T-helper 17 cell (primary cell): ENCODE results near the gene CRELD1. TPM values are rescaled to one million over a fixed set of nuclear protein-coding genes. Genes with fewer than 3 reads are reported as not detected.

Source experiments
- ATAC-seq: fragments of 150-1000 bp; cut with Tn5 transposase; 2 replicates; pipeline ENCODE4 v1.10.0; 2021; ENCODE audit warnings: mild to moderate bottlenecking, moderate library complexity
- DNase-seq, 3 donors: peaks; one replicate each; pipeline versions ENCODE4 v3.0.0 to v3.0.0-alpha.2; 2020 to 2021
- H3K9me3 ChIP-seq: one replicate; pipeline ENCODE4 v1.7.0; 2013; ENCODE audit warnings: low read length, mild to moderate bottlenecking; ENCODE audit not compliant: control insufficient read depth, poor library complexity, severe bottlenecking
- H3K27ac Mint-ChIP-seq: one replicate; pipeline ENCODE4 v1.8.0; 2022; ENCODE audit warnings: mild to moderate bottlenecking, moderate library complexity, mixed read lengths
- H3K27me3 Mint-ChIP-seq: one replicate; pipeline ENCODE4 v1.8.0; 2022; ENCODE audit warnings: mixed read lengths
- H3K36me3 Mint-ChIP-seq: one replicate; pipeline ENCODE4 v1.8.0; 2022; ENCODE audit warnings: low read depth, mixed read lengths
- H3K4me1 Mint-ChIP-seq: one replicate; pipeline ENCODE4 v1.8.0; 2022; ENCODE audit warnings: mild to moderate bottlenecking, mixed read lengths
- H3K4me3 Mint-ChIP-seq: one replicate; pipeline ENCODE4 v1.8.0; 2022; ENCODE audit warnings: mild to moderate bottlenecking, moderate library complexity, mixed read lengths
- total RNA-seq, 4 donors: library from RNA in 2 of 4; stranded (reverse) in 2 of 4; gene quantifications; one replicate each; pipeline ENCODE4 v1.2.3 and lab custom pipeline; 2022 to 2026

Gene CRELD1
- total RNA-seq, 2 donors from 2014 or later, result 15.5 to 20.0 TPM

DNA sequence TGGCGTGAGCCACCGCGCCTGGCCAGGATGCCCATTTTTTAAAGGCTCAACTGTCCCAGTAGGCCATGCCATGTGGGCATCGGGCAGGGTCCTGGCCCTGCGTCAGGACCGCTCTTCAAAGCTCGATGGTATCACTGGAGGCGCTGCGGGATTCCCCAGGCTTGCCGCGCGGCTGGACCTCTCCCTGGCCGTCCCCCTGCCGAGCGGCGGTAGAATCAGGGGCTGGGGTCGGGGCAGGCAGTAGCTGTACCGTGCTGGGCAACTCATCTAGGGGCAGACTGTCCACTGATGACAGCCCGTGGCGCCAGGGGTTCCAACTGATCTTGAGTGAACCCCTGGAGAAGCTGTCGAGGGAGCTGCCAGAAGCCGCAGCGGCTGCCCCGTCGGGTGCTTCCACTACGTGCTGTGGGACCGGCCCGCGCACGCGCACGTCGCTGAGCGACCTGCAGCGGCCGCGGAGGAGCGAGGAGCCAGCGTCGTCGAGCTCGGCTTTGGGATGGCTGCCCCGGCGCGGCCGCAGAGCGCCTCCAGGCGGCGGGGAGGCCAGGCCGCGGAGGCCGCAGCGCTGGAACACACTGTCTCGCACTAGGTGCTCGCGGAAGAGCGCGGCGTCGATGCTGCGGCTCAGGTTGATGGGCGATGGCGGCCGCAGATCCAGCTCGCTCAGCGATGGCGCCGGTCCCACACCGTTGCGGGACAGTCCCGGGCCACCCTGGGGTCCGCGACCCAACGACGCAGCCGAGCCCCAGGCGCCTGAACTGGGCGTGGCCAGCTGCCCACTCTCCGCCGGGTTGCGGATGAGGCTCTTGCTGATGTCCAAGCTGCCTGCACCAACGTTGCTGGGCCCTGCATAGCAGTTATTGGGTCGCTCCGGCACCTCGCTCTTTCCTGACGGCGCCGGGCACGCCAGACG is 12.7 kb downstream of the CRELD1 start:
- H3K27ac Mint-ChIP-seq, result peak overlapping the region; percentile 76
- peak; percentile 93 for ATAC-seq
- H3K4me1 Mint-ChIP-seq, result peaks cover 6% of the 10 kb centered on the region
- H3K27me3 Mint-ChIP-seq, result no peaks in the 10 kb centered on the region
- no peaks in the 10 kb centered on the region for H3K36me3 Mint-ChIP-seq
- peak; percentile 73 to 85 (median 81) for DNase-seq
- peak overlapping the region; percentile 81 for H3K4me3 Mint-ChIP-seq
- no peaks in the 10 kb centered on the region for H3K9me3 ChIP-seq

DNA sequence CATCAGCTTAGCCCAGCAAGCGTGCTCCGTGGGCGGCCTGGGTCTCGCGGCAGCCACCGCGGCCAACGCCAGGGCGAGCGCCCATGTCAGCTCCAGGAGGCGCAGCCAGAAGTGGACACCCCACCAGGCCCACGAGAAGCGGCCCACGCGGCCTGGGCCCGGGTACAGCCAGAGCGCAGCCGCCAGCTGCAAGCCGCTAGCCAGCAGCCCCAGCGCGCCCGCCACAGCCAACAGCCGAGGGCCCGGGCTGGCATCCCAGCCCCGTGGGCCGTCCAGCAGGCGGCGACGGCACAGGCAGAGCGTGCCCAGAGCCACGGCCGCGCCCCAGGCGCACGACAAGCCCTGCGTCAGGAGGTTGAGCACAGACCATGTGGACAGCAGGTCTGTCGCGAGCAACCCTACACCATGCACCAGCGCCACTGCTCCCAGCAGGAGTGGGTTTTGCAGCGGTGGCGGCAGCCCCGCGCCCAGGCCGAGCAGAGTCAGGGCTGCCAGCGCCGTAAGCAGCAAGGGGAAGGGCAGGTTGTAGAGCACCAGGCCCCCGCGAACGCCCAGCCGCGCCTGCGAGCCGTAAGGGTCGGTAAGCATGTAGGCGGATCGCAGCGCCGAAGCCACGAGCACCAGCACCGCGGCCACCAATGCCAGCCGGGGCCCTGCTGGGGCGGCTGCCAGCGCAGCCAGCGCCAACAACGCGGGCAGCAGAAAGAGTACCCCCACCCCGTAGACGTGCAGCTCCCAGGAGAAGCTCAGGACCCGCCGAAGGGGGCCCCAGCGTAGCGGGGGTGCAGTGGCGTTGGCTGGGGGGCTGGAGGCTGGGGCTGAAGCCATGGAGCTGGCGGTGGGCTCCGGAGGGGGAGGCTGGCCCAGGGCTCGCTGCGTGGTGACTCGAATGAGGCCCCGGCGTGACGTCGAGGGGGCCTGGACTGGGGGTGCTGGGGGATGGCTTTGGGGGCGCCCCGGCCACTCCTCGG is 13.7 kb downstream of the CRELD1 start:
- H3K9me3 ChIP-seq, result no peaks in the 10 kb centered on the region
- no peak for ATAC-seq
- Mint-ChIP-seq H3K4me1 (peaks cover 8% of the 10 kb centered on the region), H3K27ac (no peak overlapping the region), H3K4me3 (no peak overlapping the region), H3K36me3 (no peaks in the 10 kb centered on the region), H3K27me3 (no peaks in the 10 kb centered on the region)
- no peak for DNase-seq

DNA sequence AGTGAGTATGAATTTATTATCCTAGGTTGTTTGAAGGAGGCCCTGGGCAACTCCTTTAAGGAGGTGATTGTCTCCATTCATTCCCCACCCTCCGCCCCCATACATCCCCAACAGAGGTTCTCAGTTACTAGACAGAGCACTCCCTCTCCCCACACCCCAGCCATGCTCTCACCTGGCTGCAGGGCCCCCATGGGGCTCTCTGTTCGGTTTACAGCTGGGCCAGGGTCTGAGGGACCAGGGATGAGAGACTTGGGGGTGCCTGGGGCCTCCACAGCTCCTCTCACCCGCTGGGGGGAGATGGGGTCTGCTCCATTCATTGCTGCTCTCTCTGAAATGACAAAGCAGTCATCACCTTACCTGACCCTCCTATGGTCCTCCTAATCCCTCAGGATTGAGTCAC is 15.0 kb downstream of the CRELD1 start:
- Mint-ChIP-seq H3K4me1 (peaks cover 9% of the 10 kb centered on the region), H3K27me3 (no peaks in the 10 kb centered on the region), H3K36me3 (no peaks in the 10 kb centered on the region), H3K27ac (no peak overlapping the region), H3K4me3 (no peak overlapping the region)
- DNase-seq, result no peak
- no peak for ATAC-seq
- H3K9me3 ChIP-seq, result no peaks in the 10 kb centered on the region

DNA sequence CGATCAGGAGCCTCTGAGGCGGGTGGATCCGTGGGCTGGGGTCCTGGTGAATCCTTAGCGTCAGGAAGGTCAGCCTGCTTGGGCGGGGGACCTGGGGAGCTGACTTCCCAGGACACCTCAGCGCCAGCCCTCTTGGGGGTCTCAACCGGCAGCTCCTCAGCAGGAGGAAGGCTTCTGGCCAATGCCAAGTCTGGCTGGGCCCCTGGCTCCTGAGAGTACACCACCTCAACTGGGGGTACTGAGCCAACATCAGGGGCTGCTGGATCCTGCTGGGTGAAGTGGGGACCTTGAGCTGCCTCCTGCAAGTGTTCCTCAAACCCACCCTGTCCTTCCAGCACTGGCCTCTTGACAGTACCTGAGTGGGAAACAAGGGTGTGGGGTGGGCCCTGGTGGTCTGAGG is 15.5 kb downstream of the CRELD1 start:
- peaks cover 9% of the 10 kb centered on the region for H3K4me1 Mint-ChIP-seq
- no peak for DNase-seq
- H3K27ac Mint-ChIP-seq, result peak overlapping the region; percentile 53
- H3K9me3 ChIP-seq, result no peaks in the 10 kb centered on the region
- H3K36me3 Mint-ChIP-seq, result no peaks in the 10 kb centered on the region
- no peak for ATAC-seq
- no peak overlapping the region for H3K4me3 Mint-ChIP-seq
- H3K27me3 Mint-ChIP-seq, result no peaks in the 10 kb centered on the region

DNA sequence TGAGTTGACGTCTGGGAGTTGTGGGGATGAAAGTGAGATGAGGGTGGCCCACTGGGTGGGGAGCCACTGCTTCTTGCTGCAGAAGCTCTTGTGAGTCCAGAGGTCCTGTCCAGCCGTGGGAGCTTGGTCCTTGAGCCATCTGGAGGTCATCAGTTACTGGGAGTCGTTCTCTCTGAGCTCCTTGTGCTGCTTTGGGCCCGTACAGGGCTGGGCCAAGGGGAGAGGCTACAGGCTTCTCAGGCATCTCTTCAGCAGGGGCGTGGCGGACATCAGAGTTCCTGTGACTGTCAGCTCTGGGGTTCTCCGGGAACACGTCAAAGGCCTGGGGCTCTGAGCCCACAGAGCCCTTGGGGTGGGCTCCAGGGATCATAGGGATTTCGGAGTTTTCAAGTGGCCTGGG is 16.0 kb downstream of the CRELD1 start:
- no peak overlapping the region for H3K4me3 Mint-ChIP-seq
- peaks cover 1% of the 10 kb centered on the region for H3K36me3 Mint-ChIP-seq
- H3K9me3 ChIP-seq, result no peaks in the 10 kb centered on the region
- no peaks in the 10 kb centered on the region for H3K27me3 Mint-ChIP-seq
- DNase-seq (no peak), ATAC-seq (no peak)
- H3K4me1 Mint-ChIP-seq, result peaks cover 9% of the 10 kb centered on the region
- peak overlapping the region; percentile 53 for H3K27ac Mint-ChIP-seq

DNA sequence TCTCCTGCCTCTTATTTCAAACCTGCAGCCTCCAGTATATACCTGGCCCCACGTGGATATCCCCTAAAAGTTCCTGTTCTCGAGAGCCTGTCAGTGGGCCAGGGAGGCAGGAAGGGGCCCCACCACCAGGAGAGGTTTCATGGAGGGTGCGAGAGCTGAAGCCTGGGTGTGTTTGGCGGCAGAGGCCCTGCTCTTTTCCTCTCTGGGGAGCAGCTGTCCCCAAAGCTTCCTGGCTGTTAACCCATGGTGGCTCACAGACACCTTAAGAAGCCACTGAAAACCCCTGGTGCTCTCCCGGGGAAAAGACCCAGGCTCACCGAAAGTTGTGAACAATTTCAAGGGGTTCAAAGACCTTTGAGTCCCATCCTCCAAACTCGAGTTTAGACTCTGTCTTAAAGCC is 17.5 kb downstream of the CRELD1 start:
- H3K4me3 Mint-ChIP-seq, result peak overlapping the region; percentile 94
- H3K36me3 Mint-ChIP-seq, result peaks cover 2% of the 10 kb centered on the region
- H3K9me3 ChIP-seq, result no peaks in the 10 kb centered on the region
- H3K4me1 Mint-ChIP-seq, result peaks cover 9% of the 10 kb centered on the region
- H3K27ac Mint-ChIP-seq, result peak overlapping the region; percentile 81
- H3K27me3 Mint-ChIP-seq, result no peaks in the 10 kb centered on the region
- ATAC-seq (no peak), DNase-seq (no peak)

DNA sequence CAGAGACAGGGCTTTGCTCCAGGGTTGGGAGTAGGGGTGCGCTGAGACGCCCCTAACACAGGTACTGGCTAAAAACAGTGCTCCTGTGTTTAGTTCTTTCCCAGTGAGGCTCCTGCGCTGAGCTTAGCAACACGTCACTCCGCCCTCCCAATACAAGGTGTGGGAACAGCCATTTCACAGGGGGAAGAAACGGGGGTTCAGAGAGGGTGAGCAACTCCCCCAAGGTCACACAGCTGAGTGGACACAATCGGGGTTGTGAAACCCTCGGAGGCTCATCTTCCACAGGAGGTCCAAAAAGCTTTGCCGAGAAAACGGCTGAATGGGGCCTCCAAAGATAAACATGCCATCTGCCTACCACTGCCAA is 17.9 kb downstream of the CRELD1 start:
- Mint-ChIP-seq H3K4me1 (peaks cover 9% of the 10 kb centered on the region), H3K27ac (peak overlapping the region; percentile 81), H3K4me3 (peak overlapping the region; percentile 94), H3K27me3 (no peaks in the 10 kb centered on the region), H3K36me3 (peaks cover 2% of the 10 kb centered on the region)
- no peaks in the 10 kb centered on the region for H3K9me3 ChIP-seq
- no peak for DNase-seq
- peak; percentile 10 for ATAC-seq

DNA sequence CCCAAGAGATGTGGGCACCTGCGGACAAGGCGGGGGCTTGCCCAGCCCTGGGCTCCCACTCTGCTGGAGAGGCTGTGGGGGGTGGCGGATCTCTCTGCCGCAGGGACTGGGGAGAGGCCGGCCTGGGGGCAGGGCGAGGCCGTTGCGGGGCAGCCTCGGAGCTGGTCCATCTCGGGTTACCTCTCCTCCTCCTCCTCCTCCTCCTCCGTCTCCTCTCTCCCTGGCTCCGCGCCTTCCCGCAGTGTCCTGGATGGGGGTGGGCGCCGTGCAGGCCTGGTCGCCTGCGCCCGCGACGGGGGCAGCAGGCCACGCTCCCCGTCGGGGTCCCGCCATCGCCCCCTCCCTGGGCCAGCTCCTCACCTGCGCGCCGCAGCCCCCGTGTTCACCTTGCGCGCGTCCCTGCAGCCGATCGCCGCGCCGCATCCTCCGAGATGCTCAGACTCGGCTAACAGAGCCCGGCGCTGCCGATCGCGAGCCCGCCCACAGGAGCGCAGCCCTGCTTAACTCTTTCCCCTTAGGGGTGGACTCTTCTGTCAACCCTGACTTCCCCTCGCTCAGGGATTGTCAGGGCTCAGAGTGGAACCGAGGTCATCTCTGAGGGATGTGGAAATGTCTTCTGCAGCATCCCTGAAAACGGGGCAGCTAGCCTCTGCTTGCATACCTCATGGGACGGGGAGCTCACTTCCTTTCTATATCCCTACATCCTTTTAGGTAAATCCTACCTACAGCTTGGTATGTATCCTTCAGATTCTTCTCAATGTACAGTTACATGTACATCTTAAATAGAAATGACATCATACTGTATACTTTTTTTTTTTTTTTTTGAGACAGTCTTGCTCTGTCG is 18.6 kb downstream of the CRELD1 start, which contains the start of gene PRRT3:
Gene PRRT3, minus strand, starts transcription at position 447 of the 844 bp plus-strand sequence. CDS start 2,293 bp downstream, outside the sequence.
- Mint-ChIP-seq H3K36me3 (peaks cover 2% of the 10 kb centered on the region), H3K27ac (peak within 1 kb of the TSS; percentile 81), H3K4me1 (peaks cover 9% of the 10 kb centered on the region), H3K4me3 (peak within 1 kb of the TSS; percentile 94), H3K27me3 (no peaks in the 10 kb centered on the region)
- ATAC-seq (peak; percentile 94), DNase-seq (peak; percentile 21 to 53 (median 35))
- H3K9me3 ChIP-seq, result no peaks in the 10 kb centered on the region

DNA sequence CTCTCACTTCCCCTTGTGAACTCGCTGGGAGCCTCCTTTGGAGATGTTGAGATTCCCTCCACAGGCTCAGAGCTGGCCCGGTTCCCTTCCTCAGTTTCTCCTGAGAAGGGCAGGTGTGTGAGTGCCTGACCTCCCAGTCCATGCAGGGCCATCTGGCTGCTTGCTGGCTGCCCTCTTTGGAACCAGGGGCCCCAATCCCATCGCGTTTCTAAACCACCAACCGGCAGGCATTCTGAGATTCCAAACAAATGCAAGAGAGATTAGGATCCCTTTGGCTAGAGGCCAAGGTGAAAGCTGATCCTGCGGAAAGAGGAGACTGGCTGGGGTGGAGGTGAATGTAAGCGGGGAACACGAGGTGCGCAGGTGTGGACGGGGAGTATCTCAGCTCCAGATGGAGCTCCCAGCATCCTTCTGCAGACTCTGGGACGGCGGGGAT is 21.5 kb downstream of the CRELD1 start:
- DNase-seq (no peak), ATAC-seq (no peak)
- H3K27ac Mint-ChIP-seq, result peak overlapping the region; percentile 16
- no peak overlapping the region for H3K4me3 Mint-ChIP-seq
- peaks cover 9% of the 10 kb centered on the region for H3K4me1 Mint-ChIP-seq
- no peaks in the 10 kb centered on the region for H3K27me3 Mint-ChIP-seq
- peaks cover 2% of the 10 kb centered on the region for H3K36me3 Mint-ChIP-seq
- H3K9me3 ChIP-seq, result no peaks in the 10 kb centered on the region

DNA sequence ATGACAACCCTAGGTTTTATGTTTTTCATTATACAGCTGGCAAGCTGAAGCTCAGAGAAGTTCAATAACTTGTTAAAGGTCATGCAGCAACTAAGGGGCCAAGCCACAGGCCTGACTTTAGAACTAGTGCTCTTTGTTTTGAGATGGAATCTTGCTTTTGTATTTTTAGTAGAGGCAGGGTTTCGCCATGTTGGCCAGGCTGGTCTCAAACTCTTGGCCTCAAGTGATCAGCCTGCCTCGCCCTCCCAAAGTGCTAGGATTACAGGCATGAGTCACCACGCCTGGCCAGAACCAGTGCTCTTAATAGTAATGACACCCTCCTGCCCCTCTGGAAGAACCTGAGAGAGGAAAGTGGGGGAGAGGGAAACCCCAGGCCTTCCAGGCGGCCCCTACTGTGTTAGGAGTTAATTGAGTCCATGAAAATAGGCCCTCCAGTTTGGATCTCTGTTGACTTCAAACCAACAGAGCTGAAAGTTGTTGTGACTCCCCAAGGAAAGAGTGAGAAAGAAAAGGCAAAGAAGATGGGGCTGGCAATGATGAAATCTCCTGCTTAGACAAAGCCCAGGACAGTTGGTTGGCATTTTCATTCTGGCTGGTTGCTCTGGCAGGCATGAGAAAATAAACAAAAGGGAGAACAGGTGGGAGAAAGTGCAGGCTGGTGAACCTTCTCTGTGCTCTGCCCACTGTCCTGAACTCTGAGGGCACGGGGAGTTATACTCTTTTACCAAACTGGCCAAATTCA is 22.1 kb downstream of the CRELD1 start:
- H3K27me3 Mint-ChIP-seq, result no peaks in the 10 kb centered on the region
- ATAC-seq, result no peak
- no peak for DNase-seq
- peaks cover 8% of the 10 kb centered on the region for H3K4me1 Mint-ChIP-seq
- H3K27ac Mint-ChIP-seq, result peak overlapping the region; percentile 16
- no peak overlapping the region for H3K4me3 Mint-ChIP-seq
- H3K36me3 Mint-ChIP-seq, result peaks cover 2% of the 10 kb centered on the region
- no peaks in the 10 kb centered on the region for H3K9me3 ChIP-seq

DNA sequence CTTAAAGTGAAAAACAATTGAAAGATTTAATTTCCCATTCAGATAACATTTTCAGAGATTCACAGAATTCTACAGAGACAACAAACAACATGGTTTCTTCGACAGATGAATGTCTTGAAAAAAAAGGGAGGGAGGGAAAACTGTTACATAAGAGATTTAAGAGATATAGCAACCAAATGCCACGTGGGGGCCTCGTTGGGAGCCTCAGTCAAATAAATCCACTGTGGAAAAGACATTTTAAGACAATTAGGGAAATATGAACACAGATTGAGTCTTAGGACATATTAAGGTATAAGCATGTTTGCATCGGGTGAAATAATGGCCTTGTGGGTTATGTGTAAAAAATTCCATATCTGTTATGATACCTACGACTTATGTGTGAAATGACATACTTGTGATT is 23.6 kb downstream of the CRELD1 start:
- Mint-ChIP-seq H3K4me3 (no peak overlapping the region), H3K36me3 (peaks cover 2% of the 10 kb centered on the region), H3K27ac (no peak overlapping the region), H3K4me1 (peaks cover 2% of the 10 kb centered on the region), H3K27me3 (no peaks in the 10 kb centered on the region)
- H3K9me3 ChIP-seq, result no peaks in the 10 kb centered on the region
- DNase-seq, result no peak
- no peak for ATAC-seq
